NCI-H526 treated with DMSO at 0.1 percent for 48 hours (cell line): ENCODE measurements around the gene KRTAP1-4.
"Not testable (repeated sequence)": the region's sequence is repeated elsewhere in the genome, so short reads cannot be mapped to it uniquely, and the experiment has no call there.

Experiments
- DNase-seq: peaks from one replicate; lab custom pipeline; 2025; lab: John Stamatoyannopoulos, UW

Gene KRTAP1-4

GRCh38 chr17:41048441-41048840, 18.4 kb upstream of the KRTAP1-4 start:
- DNase-seq: no peak

DNA sequence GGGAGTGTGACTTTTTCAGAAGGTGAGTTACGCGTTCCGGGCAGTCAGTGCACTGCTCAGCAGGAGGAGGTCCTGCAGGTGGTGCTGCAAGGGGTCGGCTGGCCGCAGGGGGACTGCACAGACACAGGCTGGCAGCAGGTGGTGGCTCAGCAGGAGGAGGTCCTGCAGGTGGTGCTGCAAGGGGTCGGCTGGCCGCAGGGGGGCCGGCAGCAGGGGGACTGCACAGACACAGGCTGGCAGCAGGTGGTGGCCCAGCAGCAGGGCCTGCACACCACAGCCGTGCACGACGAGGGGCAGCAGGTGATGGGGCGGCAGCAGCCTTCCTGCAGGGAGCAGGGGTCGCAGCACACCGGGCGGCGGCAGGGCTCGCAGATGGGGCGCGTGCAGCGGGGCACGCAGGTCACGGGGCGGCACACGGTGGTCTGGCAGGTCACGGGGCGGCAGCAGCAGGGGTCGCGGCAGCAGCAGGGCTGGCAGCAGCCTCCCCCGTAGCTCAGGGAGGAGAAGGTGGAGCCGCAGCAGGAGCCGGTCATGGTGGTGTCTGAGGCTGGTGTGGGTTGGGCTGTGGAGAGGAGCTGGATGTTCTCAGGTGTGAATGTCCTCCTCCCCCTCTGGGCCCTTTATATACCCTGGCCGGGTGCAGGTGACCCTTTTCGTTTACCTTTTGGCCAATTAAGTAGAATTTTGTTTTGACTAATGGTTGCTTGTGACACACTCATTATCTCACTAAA, 16.9 kb upstream of the KRTAP1-4 start, which contains the start of gene KRTAP2-1:
TSS of gene KRTAP2-1 (minus strand) at position 582 of the 731 bp plus-strand sequence. CDS start at position 533, 49 bp downstream.
- DNase-seq: not testable (repeated sequence)

GRCh38 chr17:41042953-41043352, 13.0 kb upstream of the KRTAP1-4 start:
- no peak for DNase-seq

- DNase-seq: not testable (repeated sequence)
These were observed 11.0 kb upstream of the KRTAP1-4 start, which contains the start of gene KRTAP1-1 for GRCh38 chr17:41040783-41041571. TSS of gene KRTAP1-1 (minus strand) at chr17:41041450. CDS start at chr17:41041397, 53 bp downstream.

DNA sequence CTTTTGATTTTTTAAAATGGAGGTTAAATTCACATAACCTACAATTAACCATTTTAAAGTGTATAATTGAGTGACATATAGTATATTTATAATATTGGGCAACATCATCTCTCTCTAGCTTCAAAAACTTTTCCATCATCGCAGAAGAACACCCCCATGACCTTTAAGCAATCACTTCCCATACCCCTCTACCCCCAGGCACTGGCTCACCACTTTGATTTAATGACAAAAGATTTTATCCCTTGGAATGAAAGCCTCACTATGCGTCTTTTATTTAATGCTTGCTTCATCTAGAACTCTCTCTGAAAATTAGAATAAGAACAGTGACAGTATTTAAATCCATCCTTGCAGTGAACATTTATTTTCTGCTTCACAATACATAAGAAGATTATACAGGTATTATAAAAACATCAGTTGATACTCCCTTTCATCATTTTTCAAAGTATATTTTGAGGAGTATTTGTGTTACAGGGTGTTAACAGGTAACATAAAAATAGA, 7.9 kb upstream of the KRTAP1-4 start:
- DNase-seq: no peak

GRCh38 chr17:41034346-41034935, 4.4 kb upstream of the KRTAP1-4 start, which contains the start of gene KRTAP1-3:
TSS of gene KRTAP1-3 (minus strand) at chr17:41034874. CDS start at chr17:41034821, 53 bp downstream.
- not testable (repeated sequence) for DNase-seq

GRCh38 chr17:41026715-41027471, 3.1 kb downstream of the KRTAP1-4 start, which contains the start of gene KRTAP1-5:
TSS of gene KRTAP1-5 (minus strand) at chr17:41027208. CDS start at chr17:41027155, 53 bp downstream.
- no peak for DNase-seq

DNA sequence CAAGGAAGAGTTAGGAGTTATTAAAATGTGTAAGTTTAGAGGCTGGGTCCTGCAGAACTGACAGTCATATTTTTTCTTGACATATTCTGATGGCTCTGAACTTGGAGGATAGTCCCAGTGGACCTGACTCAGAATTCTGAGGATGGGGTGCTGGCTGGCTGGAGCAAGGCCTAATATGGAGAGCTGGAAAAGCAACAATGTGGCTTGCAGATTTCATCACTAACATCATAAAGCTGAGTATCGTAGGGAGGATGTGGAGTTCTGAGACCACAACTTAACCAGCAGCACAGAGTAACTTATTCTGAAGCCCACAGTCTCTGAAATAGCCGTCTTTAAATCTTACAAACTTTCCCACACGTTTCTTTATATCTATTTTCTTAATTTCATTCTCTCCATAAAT, 5.3 kb downstream of the KRTAP1-4 start:
- DNase-seq: no peak

DNA sequence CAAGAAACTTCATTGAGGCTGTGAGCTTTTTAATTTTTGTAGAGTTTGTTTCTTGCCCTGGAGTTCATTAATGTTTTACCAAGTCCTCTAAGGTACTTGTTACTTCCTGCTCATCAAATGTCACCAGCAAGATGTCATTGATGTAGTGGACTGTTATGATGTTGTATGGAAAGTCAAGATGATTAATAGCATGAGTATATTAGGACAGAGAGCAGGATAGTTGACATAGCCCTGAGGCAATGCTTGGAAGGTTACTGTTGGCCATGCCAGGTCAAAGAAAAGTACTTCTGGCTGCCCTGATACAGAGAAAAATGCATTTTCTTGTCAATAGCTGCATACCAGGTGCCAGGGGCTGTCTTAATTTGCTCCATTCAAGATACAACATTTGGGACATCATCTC, 9.7 kb downstream of the KRTAP1-4 start:
- DNase-seq: no peak

DNA sequence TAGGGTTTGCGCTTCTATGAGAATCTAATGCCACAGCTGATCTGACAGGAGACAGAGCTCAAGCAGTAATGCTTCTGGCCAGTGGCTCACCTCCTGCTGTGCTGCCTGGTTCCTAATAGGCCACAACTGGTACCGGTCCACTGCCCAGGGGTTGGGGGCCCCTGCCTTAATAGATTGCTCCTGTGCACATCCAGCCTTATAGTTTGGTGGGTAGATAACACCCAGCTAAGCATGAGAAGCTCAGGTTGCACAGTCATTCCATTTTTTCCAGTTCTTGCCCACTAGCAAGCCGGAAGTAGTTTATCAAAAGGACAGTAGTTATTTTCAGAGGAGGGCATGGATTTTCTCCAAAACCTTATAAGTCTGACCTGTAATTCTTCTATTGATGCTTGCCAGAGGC, 10.6 kb downstream of the KRTAP1-4 start:
- DNase-seq: no peak

DNA sequence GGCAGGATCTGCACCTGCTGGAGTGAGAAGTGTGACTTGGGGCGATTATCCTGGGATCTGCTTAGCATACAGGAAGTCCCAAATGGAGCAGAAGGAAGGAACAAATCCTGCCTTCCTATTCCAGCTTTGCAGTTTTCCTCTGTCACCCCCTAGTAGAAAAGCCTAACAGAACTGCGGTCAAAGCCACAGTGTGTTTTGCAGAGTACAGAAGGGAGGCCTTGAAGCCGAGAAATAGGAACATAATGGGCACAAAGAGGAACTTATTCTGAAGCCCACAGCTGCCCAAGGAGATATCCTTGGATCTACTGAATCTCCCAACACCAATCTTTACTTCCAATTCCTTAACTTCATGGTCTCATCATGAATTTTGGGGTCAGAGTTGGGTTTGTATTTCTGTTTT, 11.5 kb downstream of the KRTAP1-4 start:
- DNase-seq: no peak

- DNase-seq: no peak
These were observed 13.3 kb downstream of the KRTAP1-4 start for GRCh38 chr17:41016578-41017215.

DNA sequence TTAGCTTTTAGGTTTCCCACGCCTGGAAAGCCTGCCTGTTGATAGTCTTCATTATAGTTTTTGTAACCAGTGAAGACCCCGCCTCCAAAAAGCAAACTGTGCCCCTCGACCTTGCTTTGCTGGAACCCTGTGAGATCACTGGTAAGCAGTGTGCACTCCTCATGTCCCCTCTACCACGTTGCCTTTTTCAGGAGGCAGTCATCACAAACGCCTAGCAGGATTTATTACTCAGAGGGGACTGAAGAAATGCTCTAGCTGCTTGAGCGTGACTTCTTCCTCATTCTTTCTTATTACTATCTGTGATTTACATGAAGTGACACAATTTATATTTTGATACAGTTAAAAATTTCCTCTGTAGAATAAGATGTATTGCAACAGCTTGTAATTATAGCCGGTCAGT, 14.5 kb downstream of the KRTAP1-4 start:
- DNase-seq: no peak

GRCh38 chr17:41013606-41014005, 16.4 kb downstream of the KRTAP1-4 start:
- DNase-seq: no peak

- no peak for DNase-seq
These were observed 16.8 kb downstream of the KRTAP1-4 start for GRCh38 chr17:41013181-41013580.

DNA sequence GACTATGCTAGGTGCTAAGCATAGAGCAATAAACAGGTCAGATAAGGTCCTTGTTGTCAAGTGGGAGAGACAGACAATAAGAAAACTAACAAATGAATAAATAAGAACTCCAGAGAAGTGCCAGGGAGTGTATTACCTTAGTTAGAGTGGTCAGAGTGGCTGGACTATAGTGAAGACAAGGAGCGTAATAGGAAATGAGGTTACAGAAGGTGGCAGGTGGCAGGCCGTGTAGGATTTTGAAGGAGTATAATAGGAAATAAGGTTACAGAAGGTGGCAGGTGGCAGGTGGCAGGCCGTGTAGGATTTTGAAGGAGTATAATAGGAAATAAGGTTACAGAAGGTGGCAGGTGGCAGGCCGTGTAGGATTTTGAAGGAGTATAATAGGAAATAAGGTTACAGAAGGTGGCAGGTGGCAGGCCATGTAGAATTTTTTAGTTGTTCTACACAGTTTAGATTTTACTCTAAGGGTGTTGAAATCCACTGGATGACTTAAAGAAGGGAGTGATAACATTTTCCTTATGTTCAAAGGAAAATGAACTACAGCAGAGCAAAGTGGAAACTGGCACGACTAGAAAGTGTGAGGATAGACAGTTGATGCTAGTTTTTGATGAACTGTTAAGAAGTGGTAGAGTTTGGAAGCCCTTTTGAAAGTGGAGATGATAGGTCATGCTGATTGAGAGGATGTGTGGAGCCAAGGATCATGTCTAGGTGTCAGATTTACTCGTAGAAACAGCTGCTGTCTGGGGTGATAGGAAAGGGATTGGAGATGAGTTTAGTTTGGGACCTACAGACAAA, 17.5 kb downstream of the KRTAP1-4 start:
- DNase-seq: no peak

GRCh38 chr17:41010441-41010840, 19.6 kb downstream of the KRTAP1-4 start:
- DNase-seq: peak; percentile 63

DNA sequence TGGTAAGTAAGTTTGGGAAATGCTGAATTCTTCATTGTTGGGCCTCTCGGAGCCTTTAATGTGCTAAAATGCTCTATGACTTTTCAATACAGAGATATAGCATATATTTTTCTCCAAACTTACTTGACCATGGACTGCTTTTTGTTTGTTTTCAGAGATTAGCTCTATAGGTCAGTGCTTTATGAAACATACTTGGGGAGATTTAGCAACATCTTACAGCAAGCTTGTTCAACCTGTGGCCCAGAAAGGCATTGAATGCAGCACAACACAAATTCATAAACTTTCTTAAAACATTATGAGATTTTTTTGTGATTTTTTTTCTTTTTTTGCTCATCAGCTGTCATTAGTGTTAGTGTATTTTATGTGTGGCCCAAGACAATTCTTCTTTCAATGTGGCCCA, 20.1 kb downstream of the KRTAP1-4 start:
- DNase-seq: no peak

- peak; percentile 79 for DNase-seq
These were observed 20.7 kb downstream of the KRTAP1-4 start for GRCh38 chr17:41009301-41009760.

GRCh38 chr17:41008811-41009210, 21.2 kb downstream of the KRTAP1-4 start, which contains the start of gene KRTAP3-1:
TSS of gene KRTAP3-1 (minus strand) at chr17:41009128. CDS start at chr17:41009074, 54 bp downstream.
- DNase-seq: peak; percentile 28
